Posterior cingulate gyrus (tissue), 11 donors: ENCODE measurements around the gene KDM5C.

ENCODE experiments used
- DNase-seq, 10 donors: peaks; one replicate each; pipeline versions ENCODE4 v3.0.0 to v3.0.0-alpha.2; 2020 to 2021; ENCODE audit warnings: mixed read lengths in 3 of 10
- intact Hi-C: fragments of 100-400 bp; cut with DNase I; formaldehyde crosslinking; loops from one replicate; pipeline ENCODE4 v1.15.1; 2023

The KDM5C gene

DNA sequence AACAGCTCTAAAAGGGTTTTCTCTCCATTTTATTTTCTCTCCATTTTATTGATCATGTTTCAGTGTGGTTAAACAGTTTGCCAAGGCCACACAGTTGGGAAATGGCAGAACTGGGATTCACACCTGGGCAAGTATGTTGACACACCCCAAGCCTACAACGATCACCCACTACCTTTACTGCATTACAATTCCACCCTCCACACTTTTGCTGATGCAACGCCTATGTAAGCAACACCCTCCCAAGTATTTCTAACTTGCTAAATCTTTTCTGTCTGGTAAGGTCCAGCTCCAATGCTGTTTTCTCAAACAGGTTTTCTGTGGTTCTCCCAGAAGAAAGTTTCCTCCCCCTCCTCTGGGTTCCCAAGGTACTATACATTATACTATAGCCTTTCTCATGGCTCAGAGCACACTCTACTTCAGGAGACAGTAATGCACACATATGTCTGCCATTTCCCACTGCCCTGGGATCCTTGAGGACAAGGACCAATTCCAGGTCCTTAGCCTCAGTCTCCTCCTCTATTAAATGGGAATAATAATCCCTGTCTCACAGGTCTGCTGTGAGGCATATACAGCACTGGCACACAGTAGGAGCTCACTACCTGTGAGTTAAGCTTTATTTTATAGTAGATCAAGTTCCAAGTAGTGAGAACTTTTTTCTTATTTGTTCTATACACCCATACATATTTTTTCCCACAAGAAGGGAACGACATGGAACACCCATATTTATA lies 28.4 kb upstream of the KDM5C start:
- DNase-seq, result no peak
- intact Hi-C loops, result no loop called here

DNA sequence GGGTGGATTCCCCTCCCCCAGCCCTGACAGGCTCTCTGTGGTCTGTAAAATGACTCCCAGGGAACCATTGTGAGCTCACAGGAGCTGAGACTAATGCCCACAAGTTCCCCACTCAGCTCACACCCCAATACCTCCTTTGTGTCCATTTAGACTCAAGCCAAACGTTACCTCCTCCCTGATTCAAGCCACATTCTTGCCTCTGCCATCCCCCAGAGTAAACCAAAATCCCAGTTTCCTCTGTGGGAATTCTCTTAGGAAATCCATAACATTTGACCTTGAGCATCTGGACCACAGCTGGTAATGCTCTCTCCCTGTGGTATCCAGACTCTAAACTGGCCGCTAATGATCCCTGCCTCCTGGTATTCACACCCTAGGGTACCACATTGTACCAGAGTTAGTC lies 26.3 kb upstream of the KDM5C start:
- intact Hi-C loops, result no loop called here

DNA sequence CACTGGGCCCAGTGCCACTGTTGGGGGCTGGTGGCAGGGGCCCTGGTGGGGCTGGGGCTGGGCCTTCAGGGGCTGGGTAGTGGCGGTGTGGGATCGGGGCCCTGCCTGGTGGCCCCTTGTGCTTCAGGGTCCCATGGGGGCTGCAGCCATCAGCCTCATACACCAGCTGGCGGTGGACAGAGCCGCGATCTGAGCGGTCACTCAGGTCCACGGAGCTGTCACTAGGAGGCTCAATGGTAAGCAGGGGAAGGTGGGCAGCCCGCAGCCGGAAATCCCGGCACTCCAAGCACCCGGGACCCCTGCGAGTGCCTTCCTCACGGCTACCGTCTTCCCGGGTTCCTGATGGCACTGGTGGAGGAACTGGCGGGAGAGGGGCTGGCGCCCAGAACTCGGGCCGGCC lies 25.5 kb upstream of the KDM5C start:
- intact Hi-C loops, result no loop called here

More for the DNA sequence above, 26.3 kb upstream of the KDM5C start:
- DNase-seq, result peak in 1 of 10 donors; percentile 16

DNA sequence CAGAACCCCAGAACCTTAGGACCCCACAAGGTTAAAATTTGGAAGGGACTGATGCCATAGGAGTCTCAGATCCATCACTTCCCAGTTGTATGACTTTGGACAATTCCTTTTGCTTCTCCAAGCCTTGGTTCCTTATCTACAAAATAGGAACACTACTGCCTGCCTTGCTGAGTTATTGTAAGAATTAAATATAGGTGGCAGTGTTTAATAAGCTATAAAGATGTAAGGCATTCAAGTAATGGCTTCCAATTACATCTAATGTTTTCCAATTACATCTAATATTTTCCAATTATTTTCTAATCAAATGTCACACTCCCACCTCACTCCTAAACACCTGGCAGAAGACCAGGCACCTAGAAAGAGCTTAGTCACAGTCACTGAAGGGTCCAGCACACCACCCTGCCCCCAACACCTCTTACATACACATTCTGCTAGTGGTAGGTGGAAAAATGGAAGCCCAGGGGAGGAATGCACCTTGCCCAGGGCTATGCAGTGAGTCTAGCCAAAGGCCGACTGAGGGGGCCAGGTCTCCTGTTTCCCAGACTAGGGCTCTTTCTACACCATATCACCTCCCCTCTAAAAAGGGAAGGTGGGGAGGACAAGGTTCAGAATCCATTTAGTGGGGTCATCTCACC lies 24.5 kb upstream of the KDM5C start:
- intact Hi-C loops, result no loop called here
- DNase-seq, result no peak

More for the DNA sequence above, 25.5 kb upstream of the KDM5C start:
- peak in 1 of 10 donors; percentile 59 for DNase-seq

DNA sequence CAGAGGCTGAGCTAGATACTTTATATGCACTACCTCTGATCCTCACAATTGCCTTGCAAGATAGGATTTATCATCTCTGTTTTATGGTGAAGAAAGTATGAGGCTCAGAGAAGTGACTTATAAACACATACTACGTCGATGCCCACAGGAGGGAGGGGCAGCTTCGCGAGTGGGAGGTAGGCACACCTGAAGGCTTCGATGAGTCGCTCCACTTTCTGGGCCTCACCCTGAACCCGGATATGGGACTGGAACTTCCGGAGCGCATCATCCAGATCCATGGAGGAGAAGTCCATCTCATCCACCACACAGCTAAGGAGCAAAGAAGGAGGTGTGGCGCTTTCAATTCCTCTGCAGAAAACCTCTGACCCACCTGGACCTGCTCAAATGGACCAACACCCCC lies 22.9 kb upstream of the KDM5C start:
- intact Hi-C loops, result no loop called here
- peak in 1 of 10 donors; percentile 21 for DNase-seq

DNA sequence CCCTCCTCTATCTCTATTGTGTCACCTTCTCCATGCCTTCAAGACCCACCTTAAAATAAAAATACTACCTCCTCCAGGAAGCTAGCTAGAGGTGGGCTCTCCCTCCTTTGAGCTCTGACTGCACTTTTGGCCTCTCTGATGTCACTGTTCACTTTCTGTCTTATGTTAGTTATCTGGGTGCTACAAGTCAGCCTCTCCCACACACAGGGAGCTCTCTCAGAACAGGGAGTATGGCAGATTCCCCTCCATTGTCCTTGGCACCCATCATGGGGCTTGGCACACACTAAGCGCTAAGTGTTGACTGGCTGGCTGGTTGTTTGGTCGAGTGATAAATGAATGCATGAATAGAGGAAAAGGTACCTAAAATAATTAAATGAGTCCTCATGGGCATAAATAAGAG lies 21.2 kb upstream of the KDM5C start:
- peak in 1 of 10 donors; percentile 64 for DNase-seq
- intact Hi-C loops, result no loop called here

DNA sequence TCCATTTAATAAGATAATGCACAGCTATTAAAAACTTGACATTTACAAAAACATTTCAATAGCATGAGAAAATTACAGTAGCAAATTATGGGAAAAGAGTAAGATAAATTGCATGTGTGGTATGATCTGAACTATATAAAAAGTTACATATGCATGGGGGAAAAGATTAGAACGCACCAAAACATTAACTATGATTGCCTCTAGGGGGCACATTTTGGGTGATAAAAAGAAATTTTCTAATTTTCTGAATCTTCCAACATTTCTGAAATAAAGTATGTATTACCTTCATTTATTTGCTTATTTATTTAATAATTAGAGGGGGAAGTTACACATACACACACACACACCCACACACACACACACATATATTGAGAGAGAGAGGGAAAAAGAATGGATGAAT lies 19.6 kb upstream of the KDM5C start:
- intact Hi-C loops, result no loop called here
- no peak for DNase-seq

DNA sequence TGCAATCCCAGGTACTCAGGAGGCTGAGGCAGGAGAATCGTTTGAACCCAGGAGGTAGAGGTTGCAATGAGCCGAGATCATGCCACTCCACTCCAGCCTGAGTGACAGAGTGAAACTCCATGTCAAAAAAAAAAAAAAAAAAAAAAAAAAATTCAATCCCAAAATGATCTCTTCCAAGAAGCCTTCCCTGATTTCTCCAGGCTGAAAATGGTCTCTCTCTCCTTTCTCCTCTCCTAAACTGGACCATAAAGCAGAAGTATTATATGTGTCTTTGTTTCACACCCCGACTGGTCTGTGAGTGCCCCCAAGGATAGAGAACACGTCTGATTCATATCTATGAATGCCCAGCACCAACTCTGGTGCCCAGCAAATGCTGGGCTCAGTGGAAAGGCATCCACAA lies 17.3 kb upstream of the KDM5C start:
- DNase-seq, result no peak
- intact Hi-C loops, result no loop called here

DNA sequence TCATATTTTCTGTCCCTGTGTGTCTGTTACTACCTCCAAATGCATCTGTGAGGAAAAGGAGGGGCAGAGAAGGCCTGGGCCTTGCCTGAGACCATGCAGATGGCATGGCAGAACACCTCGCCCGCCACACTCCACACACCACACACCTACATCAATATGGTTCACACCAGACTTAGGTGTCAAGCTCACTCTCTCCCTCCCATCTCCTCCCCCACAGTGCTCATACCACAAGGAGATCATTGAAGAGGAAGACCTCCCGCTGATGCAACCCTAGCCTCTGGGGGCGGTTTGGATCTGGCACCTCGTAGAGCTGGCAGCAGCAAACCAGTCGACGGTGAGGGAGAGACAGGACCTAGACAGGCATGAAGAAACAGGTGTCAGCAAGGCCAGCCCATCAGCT lies 16.6 kb upstream of the KDM5C start:
- DNase-seq, result peak in 2 of 10 donors; percentile 17 to 85

DNA sequence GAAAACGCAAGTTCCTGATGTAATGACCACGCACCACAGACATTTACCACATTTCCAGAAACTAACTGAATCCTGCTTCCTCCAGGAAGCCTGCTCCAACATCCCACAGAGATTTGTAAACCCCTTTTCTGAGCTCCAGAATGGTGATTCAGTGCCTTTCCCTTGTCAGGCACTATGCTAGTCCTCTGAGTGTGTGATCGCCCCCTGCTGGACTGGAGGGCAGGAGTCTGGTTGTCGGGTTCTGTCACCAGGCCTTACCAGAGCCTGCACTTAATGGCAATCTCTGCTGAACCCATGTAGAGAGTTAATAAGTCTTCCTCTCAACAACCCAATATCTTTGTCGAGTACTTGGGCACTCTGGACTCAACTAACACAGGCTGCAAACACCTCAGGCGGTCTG lies 14.5 kb upstream of the KDM5C start:
- no peak for DNase-seq
- intact Hi-C loops, result no loop called here

More for the DNA sequence above, 16.6 kb upstream of the KDM5C start:
- intact Hi-C loops, result no loop called here

DNA sequence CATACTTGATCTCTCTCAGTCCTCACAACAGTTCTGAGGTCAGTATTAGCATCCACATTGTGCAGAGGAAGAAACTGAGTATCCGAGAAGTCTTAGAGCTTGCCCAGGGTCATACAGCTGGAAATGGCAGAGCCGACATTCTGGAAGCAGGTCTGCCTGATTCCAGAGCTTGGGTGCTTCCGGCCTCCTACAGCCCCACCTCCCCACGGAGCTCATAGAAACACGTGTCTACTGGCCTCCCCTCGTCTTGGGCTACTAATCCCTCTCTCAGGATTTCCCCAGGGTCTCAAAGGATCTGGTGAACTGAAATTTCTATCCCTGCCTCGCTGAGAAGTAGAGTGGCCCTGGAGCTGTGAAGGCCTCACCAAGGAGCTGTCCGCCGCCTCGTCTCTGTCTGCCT lies 12.0 kb upstream of the KDM5C start:
- intact Hi-C loops, result no loop called here

DNA sequence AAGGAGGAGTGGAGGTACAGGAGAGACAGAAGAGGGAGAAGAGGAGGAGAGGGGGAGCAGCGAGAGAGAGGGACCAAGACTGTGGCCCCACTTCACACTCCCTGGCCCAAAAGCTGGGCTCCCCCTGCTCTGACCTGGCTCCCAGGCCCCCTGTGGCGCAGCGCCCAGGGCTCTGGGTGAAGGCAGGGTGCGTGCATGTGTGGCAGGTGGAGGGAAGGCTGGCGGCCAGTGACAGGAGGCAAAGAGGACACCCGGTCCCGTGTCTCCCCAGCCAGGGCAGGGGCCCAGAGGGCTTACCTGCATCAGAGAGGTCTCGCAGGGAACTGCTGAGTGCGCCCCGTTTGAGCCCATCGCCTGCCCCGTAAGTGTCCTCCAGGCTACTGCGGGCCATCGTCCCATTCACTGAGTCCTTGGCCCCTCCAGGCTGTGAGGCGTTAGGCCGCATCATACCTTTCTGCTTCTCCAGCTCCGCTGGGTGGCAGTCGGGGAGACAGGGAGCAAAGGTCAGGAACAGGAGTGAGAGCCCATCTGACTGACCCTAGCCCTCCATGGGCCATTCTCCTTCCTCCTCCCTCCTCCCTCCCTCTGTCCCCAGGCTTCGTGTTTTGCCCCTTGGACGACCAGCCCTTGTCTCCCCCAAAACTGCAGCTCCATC lies 11.1 kb upstream of the KDM5C start:
- intact Hi-C loops, result no loop called here

More for the DNA sequence above, 12.0 kb upstream of the KDM5C start:
- DNase-seq, result no peak

DNA sequence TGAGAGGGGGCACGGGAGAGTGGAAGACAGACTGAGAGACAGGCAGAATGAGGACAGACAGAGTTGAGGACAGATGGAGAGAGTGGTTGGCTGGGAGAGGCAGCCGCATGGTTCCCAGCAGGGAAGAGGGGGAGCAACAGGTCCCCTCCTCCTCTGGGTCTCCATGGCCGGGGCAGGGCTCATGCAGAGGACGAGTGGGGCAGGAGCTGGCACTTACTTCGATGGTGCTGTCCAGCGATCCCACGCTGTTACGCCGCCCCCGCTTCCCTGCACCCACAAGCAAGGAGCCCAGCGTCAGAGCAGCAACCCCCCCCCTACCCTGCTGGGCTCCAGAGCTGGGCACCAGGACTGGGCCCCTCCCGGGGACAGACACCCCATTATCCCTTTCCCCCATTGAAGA lies 10.6 kb upstream of the KDM5C start:
- no peak for DNase-seq
- intact Hi-C loops, result no loop called here

More for the DNA sequence above, 11.1 kb upstream of the KDM5C start:
- DNase-seq, result no peak

DNA sequence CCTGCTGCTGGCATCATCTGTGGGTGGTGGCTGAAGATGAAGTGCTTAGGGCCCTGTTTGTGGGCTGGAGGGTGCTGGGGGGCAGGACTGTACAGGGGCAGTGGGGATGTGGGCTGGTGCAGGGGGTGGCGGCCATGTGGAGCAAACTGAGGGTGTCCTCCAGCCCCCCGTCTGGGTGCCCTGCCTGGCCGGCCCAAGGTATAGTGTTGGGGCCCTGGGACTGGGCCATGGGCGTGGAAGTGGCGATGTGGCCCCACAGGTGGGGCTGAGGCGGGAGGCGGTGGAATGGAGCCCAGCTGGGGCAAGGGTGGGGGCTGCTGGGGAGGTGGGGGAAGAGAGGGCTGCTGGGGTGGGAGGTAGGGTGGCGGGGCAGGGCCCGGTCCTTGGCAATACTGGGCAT lies 9.5 kb upstream of the KDM5C start:
- no peak for DNase-seq
- intact Hi-C loops, result no loop called here

DNA sequence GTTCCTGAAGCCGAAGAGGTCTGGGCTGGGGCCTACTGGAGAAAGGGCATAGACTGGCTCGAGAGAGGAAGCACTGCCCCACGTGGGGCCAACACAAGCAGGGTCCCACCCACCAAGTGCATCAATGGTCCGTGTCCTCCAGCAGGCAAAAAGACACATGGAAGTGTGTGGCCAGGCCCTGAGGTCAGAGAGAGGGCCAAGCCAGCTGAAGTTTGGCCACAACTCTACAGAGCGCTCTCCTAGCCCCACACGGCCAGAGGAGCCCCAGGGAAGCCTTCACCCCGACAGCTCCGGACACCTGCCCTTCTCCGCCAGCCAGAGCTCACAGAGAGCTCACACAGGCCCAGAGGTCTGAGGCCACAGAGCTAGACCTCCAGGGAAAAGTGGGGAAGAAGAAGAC lies 8.5 kb upstream of the KDM5C start:
- DNase-seq, result no peak
- intact Hi-C loops, result no loop called here

DNA sequence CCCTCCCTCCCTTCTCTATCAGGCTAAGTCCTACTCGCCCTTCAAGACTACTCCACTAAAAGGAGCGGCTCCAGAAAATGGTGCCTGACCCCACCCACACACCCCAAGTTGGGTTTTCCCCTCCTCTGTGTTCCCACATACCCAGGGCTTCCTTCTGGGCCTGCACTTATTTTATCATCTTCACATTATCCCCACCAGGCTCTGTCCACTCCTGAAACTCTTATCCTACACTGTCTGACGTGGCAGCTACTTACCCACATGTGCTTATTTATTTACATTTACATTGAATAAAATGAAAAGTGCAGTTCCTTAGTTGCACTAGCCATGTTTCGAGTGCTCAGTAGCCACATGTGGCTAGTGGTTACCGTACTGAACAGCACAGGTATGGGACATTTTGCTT lies 5.1 kb upstream of the KDM5C start:
- intact Hi-C loops, result no loop called here
- no peak for DNase-seq

DNA sequence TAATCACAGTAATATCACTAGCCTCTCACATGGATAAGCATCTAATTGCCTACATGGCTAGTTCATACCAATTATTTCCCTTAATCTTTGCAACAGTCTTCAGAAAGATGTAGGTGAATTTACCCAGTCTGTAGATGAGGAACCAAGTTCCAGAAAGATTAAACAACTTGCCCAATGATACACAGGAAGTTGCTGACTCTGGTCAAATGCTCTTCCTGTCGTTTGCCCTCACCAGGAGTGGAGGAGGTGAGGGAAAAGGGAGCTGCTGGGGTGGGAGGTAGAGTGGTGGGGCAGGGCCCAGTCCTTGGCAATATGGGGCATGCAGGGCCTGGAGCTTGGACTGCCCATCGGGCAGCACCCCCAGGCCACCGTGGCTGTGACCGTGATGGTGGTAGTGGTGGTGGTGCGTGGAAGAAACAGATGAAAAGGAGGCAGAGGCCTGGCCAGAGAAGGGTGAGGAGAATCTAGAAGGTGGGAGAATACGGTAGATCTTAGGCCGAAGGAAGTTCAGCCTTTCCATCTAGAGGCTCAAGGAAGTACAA lies 2.3 kb upstream of the KDM5C start:
- intact Hi-C loops, result no loop called here
- DNase-seq, result peak in 1 of 10 donors; percentile 78

DNA sequence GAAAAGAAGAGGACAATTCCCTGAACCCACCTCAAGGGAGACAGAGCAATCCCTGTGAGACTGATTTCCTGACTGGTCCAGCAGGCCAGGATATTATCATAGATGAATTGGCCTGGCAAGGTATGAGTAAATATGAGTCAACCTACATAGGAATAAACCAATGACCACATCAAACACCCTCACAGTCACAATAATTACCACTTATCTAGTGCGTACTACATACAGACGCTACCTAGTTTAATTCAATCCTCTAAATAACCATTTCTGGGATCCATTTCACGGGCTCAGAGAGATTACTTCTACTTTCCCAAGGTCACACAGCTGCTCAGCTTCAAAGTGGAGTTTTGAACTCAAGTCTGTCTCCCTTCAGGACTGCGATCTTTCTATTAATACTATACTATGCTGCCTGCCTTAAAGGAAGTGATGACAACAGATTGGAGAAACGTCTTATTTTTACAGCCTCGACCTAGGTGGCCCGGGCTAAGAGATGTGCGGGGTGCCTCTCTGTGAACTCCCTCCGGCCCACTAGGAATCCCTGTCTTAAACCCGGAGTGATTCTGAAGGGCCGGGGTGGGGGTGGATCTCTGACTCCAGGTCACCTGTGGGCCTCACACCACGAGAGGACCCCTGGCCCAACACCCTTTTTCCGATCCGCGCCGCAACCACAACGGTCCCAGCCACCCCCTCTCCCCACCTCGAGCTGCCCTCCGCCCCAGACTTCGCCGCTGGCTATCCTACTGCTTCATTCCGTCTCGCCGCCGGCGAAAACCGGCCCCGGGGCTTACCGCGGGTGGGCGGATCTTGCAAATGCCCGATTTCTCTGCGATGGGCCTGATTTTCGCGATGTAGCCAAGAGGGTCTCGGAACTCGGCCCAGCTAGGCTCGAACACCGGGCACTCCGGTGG lies 800 bp downstream of the KDM5C start:
- intact Hi-C loops, result no loop called here
- DNase-seq, result peak in 2 of 10 donors; percentile 17 to 85

DNA sequence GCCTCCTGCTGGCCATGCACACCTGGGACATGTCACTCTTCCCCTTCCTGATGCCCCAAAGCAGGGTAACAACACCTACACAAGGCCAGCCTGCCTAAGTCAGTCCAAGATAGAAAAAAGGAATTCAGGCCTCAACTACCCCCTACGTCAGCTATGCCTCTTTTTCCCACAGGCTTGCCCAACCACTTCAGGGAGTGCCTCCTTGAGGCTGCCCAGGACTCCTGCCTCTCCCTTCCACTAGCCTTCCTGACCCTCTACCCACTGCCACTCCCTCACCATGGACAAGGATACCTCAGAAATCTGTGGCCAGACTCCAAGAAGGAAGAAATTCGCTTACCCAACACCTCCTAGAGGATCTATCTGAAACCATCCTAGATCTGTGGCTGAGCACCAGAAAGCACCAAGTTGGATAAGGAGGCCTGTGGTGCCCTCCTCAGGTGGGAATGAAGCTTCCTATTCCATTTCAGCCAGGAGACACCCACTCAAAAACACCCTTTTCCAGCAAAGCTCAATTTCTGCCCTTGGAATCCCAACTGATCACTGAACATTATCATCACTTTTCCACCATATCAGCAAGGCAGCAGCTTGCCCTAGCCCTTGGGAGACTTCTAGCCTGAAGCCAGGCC lies 1.8 kb downstream of the KDM5C start:
- intact Hi-C loops, result no loop called here

DNA sequence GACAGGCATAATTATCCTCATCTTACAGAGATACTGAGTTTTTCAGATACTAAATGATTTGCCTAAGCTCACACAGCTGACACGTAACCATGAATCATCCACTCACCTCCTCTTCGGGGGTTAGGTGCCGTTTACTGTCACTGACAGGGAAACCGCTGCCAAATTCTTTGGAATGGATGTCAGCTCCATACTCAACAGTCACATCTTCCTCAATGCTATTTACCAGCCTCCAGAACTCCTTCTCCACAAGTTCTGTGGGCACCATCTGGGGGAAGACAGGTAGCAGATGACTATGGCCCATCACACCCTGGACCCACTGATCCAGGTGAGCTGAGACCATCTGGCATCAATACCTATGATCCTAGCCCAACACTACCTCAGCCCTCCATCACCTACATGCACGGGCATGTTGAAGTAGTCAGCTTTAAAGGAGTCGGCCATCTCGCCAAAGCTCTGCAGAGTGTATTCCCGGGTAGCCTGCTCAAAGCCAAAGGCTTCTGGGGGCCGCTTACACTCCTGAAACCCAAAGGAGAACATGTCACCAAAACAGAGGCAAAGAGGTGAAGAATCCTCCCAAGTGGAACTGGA lies 13.5 kb downstream of the KDM5C start:
- intact Hi-C loops, result no loop called here
- no peak for DNase-seq

More for the DNA sequence above, 1.8 kb downstream of the KDM5C start:
- DNase-seq, result no peak
